Omental fat pad (tissue), 4 donors: ENCODE results near the gene GPR137. TPM values are rescaled to one million over a fixed set of nuclear protein-coding genes. Genes with fewer than 3 reads are reported as not detected.

Experiments used
- ATAC-seq: fragments of 150-250 bp; one replicate; pipeline ENCODE4 v1.9.1; 2016; ENCODE audit warnings: mild to moderate bottlenecking, moderate library complexity; ENCODE audit not compliant: low FRiP score
- DNase-seq: peaks from one replicate; pipeline ENCODE4 v3.0.0-alpha.2; 2019; ENCODE audit warnings: low spot score
- CTCF ChIP-seq, 3 donors: fragments of 450-650 bp; IDR thresholded peaks; one replicate each; pipeline ENCODE4 v1.5.1; 2016 to 2017; ENCODE audit warnings: antibody characterized with exemption in 3 of 3, mild to moderate bottlenecking in 3 of 3, moderate library complexity in 2 of 3
- total RNA-seq, 4 donors: library from RNA; depleted of rRNA; stranded (reverse); fragments of >200 nt; gene quantifications; one replicate each; pipeline ENCODE4 v1.1.0, GENCODE V29; 2016

The GPR137 gene
- total RNA-seq, 4 donors from 2014 or later, result 8.2 to 20.6 (median 12.7) TPM

GRCh38 chr11:64289002-64289564, 3.4 kb downstream of the GPR137 start:
- no peak for ATAC-seq
- no peak for TF ChIP-seq CTCF (IDR thresholded peaks at IDR 0.05)
- DNase-seq, result no peak

GRCh38 chr11:64290352-64291261, 5.0 kb downstream of the GPR137 start:
- DNase-seq (no peak), ATAC-seq (no peak)
- TF ChIP-seq CTCF (IDR thresholded peaks at IDR 0.05), result no peak

- ATAC-seq, result no peak
These were observed 5.7 kb downstream of the GPR137 start, which contains the start of gene KCNK4 for GRCh38 chr11:64291262-64291751. KCNK4 (plus strand) TSS chr11:64291302; CDS start chr11:64293019, 1,717 bp downstream.

GRCh38 chr11:64291752-64292459, 6.3 kb downstream of the GPR137 start:
- DNase-seq (no peak), ATAC-seq (no peak)
- TF ChIP-seq CTCF (IDR thresholded peaks at IDR 0.05), result no peak

More at GRCh38 chr11:64291262-64291751, 5.7 kb downstream of the GPR137 start, which contains the start of gene KCNK4:
- no peak for TF ChIP-seq CTCF (IDR thresholded peaks at IDR 0.05)
- DNase-seq, result no peak

- TF ChIP-seq CTCF (IDR thresholded peaks at IDR 0.05), result no peak
- DNase-seq (no peak), ATAC-seq (no peak)
These were observed 7.0 kb downstream of the GPR137 start for GRCh38 chr11:64292460-64293254.

GRCh38 chr11:64294774-64295173, 9.1 kb downstream of the GPR137 start:
- no peak for TF ChIP-seq CTCF (IDR thresholded peaks at IDR 0.05)
- no peak for DNase-seq
- no peak for ATAC-seq
